GM21737 (cell line): ENCODE results near the gene NRG3.
"Not testable (repeated sequence)": the region's sequence is repeated elsewhere in the genome, so short reads cannot be mapped to it uniquely, and the experiment has no call there.

Experiments used
- ATAC-seq: cut with Tn5 transposase; IDR thresholded peaks from one replicate; pipeline ENCODE4 v1.9.1; 2021; ENCODE audit warnings: mild to moderate bottlenecking, moderate library complexity; ENCODE audit not compliant: unreplicated experiment

NRG3 gene

DNA sequence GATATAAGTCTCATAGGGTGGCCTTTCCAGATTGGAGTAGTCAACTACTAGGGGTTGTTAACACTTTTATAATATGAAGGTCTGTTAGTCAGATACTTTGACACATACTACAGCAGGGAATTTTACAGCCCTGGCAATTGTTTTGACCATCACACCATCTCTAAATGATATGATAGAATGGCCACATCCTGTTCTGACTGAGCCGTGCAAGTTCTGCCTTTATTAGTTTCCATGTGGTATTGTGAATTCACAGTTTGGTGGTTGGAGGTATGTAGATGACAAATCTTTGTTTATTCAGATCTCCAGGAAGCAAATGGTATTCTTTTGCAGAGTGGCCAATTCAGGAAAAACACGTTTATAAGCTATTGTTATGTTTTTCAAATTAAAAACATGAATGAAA, 83.0 kb downstream of the NRG3 start:
- no peak for ATAC-seq

DNA sequence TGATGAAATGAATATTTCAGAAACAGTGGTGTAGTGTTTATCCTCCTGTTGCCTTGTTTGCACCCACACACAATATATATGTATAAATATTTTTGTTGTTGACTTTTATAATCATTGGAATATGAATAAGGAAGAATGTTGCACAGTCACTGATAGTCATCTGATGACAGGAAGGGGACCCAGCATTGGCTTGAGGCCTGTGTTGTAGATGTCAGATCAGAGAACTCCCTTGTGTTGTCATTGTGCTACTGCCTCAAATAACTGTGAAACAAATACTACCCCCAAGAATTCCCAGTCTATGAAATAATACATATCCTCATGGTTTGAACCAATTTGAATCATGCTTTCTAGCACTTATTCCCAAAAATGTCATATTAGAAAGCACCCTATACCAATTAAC, 84.0 kb downstream of the NRG3 start:
- no peak for ATAC-seq

DNA sequence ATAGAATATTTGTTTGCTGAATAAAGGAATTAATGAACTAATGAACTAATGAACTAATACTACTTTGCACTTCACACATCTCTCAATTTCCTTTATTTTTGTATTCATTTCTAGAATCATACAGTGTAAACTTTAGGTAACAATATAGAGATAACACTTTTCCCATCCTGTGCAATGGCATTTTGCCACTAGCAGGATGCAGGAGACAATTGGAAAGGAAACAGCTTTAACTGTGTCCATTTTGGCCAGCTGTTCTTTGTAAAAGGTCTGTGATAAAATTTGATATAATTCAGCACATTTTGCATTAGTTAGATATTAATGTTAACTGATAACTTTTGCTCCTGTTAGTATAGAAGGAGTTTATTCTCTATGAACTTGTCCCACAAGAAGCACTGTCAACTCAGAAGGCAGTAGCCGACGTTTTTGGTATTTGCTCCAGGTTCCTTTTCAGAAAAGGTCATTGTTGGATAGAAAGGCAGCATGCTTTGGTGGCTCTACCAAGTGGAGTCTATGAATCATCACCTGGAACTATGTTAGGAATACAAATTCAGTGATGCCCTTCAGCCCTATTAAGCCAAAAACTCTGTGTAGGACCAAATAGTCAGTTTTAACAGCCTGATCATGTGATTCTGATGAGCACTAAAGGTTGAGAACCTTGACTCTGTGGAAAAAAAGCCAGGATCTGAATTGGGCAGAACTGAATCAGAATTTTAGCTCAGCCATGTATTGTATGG, 86.6 kb downstream of the NRG3 start:
- no peak for ATAC-seq

DNA sequence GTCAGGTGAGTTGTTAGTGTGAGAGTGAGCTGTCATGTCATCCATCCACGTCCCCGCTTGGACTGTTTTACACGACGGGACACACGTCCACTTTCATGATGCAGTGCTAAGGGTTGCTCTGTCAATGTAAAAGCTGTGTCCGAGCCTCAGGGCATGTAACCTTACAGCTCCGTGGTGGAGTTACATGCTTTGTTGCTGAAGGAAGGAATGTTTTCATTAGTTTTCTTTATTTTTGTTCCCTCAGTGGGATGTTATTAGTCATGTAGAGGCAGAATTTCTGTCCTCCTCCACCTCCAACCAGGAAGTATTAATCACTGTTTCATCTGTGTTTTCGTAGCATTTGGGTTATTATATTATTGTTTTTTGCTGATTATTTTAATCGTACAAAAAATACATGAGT, 88.6 kb downstream of the NRG3 start:
- no peak for ATAC-seq

DNA sequence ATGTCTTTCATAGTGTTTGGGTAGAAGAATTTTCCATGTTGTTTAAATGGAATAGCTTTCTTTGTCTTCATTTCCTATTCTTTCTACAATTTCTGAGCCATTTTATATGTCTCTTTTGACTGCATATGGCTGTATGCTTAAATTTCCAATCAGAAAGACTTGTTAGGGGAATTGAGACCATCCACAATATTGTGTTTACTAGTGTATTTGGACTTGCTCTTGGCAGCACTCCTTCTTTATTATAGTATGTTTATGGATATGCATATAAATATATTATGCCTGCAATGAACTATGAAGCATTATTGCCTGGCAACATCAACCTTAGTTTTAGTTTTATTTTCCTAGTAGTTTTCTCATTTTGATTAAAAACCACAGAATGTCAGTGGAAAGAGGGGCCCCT, 92.7 kb downstream of the NRG3 start:
- ATAC-seq: no peak

DNA sequence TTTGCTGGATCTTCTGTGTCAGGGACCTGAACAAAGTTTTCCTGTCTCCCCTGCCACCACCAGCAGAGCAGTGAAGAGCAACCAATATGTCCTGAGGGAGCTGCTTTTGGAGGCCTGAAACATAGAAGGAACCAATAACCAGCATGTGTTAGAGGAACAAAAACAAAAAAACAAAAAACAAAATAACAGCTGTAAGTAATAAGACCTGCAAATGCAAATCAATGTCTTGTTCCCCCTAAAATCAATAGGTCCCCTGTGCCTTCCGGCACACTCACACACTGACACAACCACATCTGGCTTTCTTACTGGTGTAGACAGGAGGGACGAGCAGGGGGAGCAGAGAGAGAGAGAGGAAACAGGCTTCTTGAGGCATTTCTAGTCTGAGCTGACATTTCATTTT, 94.1 kb downstream of the NRG3 start:
- no peak for ATAC-seq

DNA sequence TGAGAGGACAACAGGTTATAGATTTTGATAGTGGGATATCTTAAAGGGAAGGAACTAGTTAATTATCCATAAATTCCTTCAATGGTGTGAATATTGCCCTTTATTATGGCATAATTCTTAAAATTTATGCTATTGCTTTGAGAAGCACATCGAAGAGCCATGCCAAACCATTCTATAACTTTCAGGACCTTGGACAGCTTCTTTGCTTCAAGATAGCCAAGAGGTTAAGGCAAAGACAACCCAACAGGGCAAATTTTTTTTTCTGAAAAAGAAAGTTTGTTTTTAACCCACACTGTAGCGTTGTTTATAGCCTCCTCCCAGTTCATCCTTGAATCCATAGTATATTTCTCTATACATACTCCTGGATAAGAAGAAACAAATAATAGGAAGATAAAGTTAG, 103.2 kb downstream of the NRG3 start:
- no peak for ATAC-seq

DNA sequence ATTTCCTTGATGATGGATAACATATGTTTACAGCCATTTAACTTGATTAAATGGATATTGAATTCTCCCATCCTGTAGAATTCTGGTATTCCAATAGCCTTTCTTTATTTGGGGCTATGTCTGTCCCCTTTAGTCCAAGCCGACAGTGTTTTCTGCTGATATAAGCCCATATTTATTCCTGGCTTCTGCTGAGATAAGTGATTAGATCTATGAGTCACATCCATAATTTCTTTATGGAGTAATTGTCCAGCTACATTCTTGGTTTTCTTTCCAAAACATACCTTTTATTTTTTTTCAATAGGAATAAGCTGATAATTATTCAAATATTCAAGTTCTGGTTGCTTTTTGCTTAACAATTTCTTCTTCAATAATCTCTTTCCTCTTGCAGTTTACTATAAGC, 106.7 kb downstream of the NRG3 start:
- no peak for ATAC-seq

DNA sequence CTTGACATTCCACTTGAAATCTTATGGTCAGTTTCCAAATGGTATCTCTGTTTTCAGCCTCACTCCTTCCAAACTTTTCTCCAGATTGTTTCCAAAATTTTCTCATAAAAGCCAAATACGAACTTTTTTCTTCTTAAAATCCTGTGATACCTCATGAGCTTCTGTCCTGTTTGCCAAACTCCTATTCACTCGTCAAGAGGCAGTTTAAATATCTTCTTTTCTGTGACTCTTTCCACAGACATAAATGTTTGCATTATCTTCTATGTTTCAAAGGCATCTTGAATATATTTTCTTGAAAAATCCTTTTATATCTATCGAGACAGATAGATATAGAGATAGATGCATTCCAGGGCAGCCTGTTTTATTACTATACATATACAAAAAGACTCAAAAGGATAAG, 109.4 kb downstream of the NRG3 start:
- ATAC-seq: no peak

DNA sequence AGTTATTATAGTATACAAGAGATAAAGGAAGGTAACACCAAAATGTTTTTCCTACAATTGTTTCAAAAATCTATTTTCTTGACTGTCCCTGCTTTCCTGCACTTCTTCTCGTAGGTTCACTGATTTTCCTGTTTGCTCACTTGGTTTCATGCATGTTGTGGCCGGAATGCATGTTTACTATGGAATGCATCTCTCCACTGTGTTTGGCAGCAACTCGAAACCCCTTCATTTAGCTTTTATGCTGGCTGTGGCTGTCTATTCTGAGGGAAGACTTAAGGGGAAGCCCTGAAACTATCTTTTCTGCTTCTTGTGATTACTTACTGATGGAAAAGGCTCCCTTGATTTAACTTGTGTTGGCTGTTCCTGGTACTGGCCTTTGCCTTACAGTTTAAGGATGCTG, 120.3 kb downstream of the NRG3 start:
- no peak for ATAC-seq

DNA sequence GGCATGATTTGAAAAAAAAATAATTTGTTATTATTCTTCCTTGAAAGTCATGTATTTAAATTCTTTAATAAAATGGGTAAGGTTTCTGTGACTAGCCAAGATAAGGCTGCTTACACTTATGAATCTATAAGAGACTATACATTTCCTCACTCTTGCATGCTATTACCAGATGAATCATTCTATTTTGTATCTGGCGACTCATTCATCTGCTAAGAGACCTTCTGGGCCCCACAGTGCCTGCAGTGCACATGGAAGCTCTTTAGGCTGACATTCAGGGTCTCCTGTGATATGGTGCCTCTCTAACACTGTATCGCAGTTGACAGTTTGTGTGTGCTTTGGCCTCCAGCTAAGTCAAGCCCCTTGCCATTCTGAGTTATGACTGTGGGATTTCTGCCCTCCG, 121.9 kb downstream of the NRG3 start:
- ATAC-seq: no peak

DNA sequence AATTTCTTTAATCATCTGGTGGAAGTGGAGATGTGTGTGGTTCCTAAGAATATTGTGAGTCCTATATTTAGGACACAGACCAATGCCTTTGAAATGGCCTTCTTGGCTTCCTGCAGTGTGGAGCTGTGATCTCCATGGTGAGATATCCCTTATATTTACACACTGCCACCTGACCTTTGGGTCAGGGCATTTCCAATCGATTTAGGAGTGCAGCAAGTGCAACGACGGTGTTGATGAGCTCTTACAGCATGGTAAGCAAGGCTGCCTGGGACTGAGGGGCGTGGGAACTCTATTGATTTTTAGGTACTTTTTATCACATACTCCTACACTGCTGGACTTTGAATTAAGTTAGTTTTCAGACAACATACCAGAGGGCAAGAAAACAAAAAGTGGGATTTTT, 146.0 kb downstream of the NRG3 start:
- no peak for ATAC-seq

DNA sequence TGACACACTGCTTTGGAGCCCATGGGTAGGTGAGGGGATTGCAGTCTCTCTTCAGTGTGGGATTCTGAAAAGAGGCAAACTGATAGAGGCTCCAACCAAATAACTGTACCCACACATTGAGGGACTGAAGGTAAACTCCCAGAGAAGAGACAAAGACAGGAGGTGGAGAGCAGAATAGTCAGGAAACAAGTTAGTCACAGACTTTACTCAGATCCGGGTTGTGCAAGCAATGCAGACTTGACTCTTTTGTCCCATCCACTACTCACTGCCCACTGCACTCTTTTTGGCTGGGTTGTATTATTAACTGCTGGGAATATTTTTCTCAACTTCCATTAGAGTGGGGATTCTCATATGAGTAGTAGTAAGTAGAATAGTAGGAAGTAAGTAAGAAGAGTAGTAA, 152.7 kb downstream of the NRG3 start:
- no peak for ATAC-seq

DNA sequence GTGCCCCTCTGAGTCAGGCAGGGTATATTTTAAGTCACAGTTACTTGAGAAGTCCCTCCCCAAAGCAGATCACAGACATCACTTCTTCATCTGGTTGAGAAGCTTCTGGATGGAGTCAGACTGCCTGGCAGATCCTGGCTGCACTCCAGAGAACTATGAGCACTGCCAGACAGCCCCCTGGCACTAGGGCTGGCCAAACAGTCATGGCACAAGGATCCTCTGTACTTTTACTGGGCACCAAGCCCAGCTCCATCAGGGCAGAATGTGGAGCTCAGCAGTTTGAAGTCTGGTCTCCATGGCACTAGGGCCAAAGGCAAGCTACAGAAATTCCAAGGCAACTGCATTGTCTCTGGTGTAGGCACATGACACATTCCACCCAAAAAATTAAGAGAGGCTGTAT, 162.1 kb downstream of the NRG3 start:
- ATAC-seq: no peak

DNA sequence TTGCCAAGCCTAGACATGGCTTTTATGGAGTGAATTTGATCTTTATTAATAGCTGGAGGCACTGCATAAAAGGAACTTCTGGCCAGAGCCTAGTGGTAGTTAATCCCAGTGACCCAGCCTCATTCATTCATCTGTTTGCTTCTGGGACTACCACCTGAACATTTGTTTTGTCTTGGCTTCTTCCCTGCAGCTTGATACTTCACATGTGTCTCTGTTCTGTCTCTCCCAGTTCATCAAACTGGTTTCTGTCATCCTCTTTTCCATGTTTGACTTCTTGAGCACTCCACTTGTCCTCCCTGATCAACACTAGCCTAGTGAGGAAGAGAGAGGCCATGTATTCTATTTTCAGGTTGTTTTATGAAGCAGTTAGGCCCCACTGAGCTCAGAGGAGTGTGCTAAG, 163.6 kb downstream of the NRG3 start:
- ATAC-seq: no peak

DNA sequence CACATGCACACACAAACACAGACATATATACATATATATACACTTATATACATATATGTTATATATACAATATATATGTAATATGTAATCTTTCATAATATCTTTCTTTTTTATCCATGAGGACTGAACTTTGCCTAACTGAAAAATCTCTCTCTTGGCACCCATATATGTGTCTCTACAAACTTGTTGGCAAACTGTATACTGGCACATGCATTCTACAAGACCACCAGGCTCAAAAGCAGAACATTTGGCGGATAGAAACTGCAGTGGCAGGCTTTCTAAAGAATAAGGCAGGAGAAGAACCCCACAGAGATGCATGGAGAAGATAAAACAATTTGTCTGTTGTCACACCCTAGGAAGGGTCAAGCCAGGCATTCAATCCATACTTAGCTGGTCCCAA, 165.3 kb downstream of the NRG3 start:
- ATAC-seq: no peak

DNA sequence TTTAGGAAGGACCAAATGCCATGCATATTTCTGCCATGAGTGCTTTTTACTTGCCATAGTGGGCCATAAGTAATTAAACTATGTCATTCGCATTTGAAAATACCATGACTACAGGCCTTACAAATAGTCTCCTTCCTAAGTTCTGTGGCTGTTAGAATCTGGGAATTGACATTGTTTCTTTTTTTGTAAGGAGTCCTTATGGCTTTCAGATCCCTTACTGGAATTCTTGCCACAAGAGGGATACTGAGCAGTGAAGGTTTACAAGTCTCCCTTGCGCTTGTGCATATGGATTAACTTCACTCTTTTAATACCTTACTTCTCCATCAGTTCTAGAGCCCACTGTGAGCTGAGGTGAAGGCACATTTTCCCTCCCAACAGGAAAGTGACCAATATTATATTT, 166.0 kb downstream of the NRG3 start:
- no peak for ATAC-seq

DNA sequence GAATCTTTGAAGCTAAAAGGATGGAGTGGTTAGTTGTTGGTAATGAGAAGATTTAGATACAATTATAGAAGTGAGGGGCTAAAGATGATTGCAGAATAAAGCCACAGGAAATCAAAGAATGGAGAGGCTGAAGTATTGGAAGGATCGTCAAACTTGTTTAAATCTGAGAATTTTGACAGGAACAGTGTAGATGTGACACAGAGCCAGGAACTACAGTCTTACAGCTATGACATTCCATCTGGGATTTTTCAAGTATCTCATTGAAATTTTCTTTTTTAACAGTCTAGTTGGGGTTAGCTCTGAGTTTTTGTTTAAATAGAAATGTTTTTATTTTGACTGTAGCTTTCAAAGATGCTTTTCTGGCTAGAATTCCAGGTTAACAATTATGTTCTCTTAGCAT, 181.4 kb downstream of the NRG3 start:
- ATAC-seq: no peak

DNA sequence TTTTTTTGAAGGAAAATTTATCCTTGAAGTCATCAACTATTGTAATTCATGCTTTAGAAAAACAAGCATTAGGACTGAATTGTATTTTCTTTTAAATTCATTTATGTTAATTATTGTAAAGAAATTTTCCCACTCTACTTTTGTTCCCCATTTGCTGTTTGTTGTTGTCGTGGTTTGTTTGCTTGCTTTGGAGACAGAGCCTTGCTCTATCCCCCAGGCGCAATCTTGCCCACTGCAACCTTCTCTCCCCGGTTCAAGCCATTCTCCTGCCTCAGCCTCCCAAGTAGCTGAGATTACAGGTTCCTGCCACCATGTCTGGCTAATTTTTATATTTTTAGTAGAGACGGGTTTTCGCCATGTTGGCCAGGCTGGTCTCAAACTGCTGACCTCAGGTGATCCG, 192.2 kb downstream of the NRG3 start:
- ATAC-seq: not testable (repeated sequence)

DNA sequence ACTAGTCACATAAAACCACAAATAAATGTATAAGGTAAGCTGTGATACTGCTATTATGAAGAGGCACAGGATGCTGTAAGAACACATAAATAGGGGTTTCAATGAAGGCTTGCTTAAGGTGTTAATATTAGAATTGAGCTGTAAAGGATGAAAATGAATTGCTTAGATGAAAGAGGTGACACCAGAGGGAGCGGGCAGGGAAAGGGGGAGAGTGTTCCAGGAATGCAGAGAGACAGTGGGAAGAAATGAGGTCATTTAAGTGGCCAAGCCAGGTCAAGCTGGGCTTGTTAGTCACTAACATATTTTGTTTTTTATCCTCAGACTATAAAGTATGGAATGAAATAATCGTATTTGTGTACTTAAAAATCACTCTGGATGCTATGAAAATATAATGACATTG, 193.5 kb downstream of the NRG3 start:
- ATAC-seq: no peak

DNA sequence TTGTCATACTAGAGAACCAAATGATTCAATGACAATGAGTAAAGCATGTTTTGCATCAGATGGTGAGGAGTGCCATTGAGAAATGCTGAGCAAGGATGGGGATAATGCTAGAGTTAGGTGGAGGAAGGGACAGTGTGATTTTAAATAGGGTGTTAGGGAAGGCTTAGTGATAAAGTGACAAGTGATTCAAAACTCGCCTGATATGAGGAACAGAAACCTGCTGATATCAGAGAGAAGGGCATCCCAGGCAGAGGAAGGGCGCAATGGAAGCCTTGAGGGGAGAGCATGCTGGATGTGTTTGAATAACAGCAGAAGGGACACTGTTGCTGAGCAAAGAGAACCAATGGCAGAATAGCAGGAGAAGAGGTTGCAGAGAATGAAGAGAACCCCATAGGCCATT, 196.2 kb downstream of the NRG3 start:
- ATAC-seq: no peak

DNA sequence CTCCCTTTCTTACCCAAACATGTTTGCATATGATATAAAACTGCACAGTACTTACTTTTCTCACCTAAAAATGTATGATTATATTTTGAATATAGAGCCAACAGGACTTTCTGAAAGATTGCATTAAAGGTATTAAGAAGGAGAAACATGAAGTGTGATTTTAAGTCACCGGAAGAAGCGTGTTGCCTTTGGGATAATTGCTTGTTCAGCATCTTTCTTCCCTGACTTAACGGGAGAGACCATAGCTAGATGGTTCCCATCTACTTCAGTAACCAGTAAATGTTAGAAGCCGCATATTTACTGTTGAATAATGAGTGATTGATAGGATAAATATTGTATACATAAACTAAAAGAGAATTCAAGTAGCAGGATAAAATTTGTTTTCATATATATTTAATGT, 197.1 kb downstream of the NRG3 start:
- no peak for ATAC-seq

DNA sequence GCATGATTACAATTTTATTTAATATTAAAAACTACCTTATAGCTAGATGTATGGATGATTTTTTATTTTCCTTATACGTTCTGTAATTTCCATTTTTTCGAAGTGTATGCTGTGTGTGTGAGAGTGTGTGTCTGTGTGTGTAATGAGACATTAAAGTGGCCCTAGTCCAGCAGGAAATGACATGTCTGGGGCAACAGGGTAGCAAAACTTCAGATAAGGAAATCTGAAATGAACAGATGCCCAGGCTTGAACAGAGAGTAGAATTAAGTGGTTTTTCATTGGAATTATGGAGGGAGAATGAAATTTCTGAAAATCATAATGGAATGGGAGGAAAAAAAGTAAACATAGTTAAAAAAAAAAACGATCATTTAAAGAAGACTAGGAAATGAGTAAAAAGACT, 200.6 kb downstream of the NRG3 start:
- ATAC-seq: no peak

DNA sequence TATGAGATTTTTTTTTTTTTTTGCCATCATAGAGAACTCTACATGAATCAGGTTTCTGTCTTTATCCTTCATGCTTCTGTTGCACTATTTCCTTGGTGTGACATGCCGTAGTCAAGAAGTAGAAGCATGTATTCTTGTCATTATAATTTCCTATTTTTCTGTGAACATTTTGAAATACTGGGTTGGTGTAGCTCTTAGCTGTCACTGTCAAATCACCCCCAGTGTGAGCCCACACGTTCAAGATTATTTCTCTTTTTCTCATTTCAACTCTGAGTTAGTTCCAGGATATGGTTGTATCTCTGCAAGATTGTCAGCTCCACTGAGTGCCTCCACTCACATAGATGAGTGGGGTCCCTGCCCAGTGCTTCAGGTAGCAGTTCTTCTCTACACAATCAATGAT, 209.5 kb downstream of the NRG3 start:
- no peak for ATAC-seq
